Esophagus (tissue), 2 donors: ENCODE measurements around the gene SPATA31C1. TPM values are rescaled to one million over a fixed set of nuclear protein-coding genes. Genes with fewer than 3 reads are reported as not detected.

ENCODE experiments used
- H3K27ac ChIP-seq, 2 donors: one replicate each; pipeline ENCODE4 v1.5.1; 2013; ENCODE audit warnings: low read depth in 2 of 2, mild to moderate bottlenecking in 2 of 2, inconsistent platforms in 1 of 2, low read length in 1 of 2, moderate library complexity in 1 of 2
- H3K27me3 ChIP-seq, 2 donors: one replicate each; pipeline ENCODE4 v1.6.1; 2013; ENCODE audit warnings: low read length in 2 of 2, control low read depth in 1 of 2, mild to moderate bottlenecking in 1 of 2; ENCODE audit not compliant: insufficient read depth in 2 of 2, control insufficient read depth in 1 of 2
- H3K36me3 ChIP-seq, 2 donors: one replicate each; pipeline ENCODE4 v1.6.1; 2013; ENCODE audit warnings: low read length in 1 of 2; ENCODE audit not compliant: control insufficient read depth in 2 of 2, insufficient read depth in 2 of 2
- H3K4me1 ChIP-seq, 2 donors: one replicate each; pipeline ENCODE4 v1.6.1; 2013; ENCODE audit warnings: low read length in 1 of 2; ENCODE audit not compliant: control insufficient read depth in 2 of 2, insufficient read depth in 2 of 2
- H3K4me3 ChIP-seq, 2 donors: one replicate each; pipeline ENCODE4 v1.5.1; 2013; ENCODE audit warnings: low read length in 2 of 2, mild to moderate bottlenecking in 2 of 2, low read depth in 1 of 2, moderate library complexity in 1 of 2
- H3K9me3 ChIP-seq, 2 donors: one replicate each; pipeline ENCODE4 v1.6.1; 2013; ENCODE audit warnings: mild to moderate bottlenecking in 2 of 2, low read depth in 1 of 2, low read length in 1 of 2, moderate library complexity in 1 of 2; ENCODE audit not compliant: control insufficient read depth in 2 of 2, insufficient read depth in 1 of 2
- WGBS, 2 donors: extraction: QIAGEN DNeasy Blood & Tissue Kit; methylation state at CpG; one replicate each; pipeline ENCODE4 v1.1.7; 2013; 5-methylcytosine and 5-hydroxymethylcytosine counted together
- polyA plus RNA-seq, 2 donors: library from polyadenylated mRNA; stranded (reverse); fragments of 200-250 nt; gene quantifications; one replicate each; pipeline ENCODE4 v1.2.3, GENCODE V29; 2013
- donor health status: healthy with polysubstance abuse.
- donor health status: Bipolar disorder and iron deficiency.

The SPATA31C1 gene
- polyA plus RNA-seq, 2 donors = not detected

GRCh38 chr9:87950765-87951488 lies 33.2 kb downstream of the SPATA31C1 start:
- no peak overlapping the region for H3K4me3 ChIP-seq
- H3K36me3 ChIP-seq = no peaks in the 10 kb centered on the region
- peaks cover 0 to 2% of the 10 kb centered on the region in 2 donors for H3K27me3 ChIP-seq
- WGBS, 2 donors = 69 to 72% methylated on average over 4 of the region's 4 CpGs
- H3K4me1 ChIP-seq = no peaks in the 10 kb centered on the region
- H3K9me3 ChIP-seq = peaks cover 0 to 4% of the 10 kb centered on the region in 2 donors
- H3K27ac ChIP-seq = no peak overlapping the region

DNA sequence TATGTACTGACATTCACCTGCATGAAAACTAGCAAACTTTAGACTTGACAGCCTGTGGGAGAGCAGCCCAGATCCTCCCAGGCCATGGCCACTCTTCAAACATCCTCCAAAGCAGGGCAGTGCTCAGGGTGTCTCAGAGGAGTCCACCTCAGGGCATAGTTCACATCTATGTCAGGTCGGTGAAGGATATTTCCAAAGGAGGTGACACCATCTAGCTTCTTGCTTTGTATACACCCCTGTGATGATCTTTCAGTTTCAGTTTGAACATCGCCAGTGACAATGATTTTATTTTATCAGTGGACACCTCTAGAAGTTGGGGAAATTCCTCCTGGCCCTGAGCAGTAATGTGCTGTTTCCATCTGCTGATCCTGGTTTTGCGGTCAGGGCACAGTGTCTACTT lies 36.5 kb downstream of the SPATA31C1 start:
- 70 to 83% methylated on average over 3 of the region's 3 CpGs for WGBS, 2 donors
- Histone ChIP-seq H3K4me3 (no peak overlapping the region), H3K9me3 (peaks cover 0 to 4% of the 10 kb centered on the region in 2 donors), H3K27me3 (peaks cover 0 to 2% of the 10 kb centered on the region in 2 donors), H3K36me3 (no peaks in the 10 kb centered on the region), H3K4me1 (no peaks in the 10 kb centered on the region), H3K27ac (no peak overlapping the region)

DNA sequence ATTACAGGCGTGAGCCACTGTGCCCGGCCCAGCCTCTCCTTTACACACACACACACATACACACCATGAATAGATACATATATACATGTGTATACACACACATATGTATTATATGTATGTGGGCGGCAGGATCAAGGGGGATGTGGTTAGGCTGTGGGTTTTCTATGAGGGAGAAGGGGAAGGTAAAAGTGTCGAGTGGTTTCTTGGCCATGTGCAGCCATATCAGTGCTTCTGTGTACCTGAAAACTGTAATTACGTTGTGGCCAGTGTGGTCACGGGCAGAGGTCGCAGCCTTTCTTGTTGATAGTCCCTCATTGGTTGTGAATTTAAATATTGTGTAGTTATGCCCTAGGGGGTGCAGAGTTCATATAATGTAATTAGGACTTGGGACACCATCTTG lies 40.1 kb downstream of the SPATA31C1 start:
- Histone ChIP-seq H3K27ac (no peak overlapping the region), H3K9me3 (no peaks in the 10 kb centered on the region), H3K4me3 (no peak overlapping the region), H3K4me1 (no peaks in the 10 kb centered on the region), H3K27me3 (no peaks in the 10 kb centered on the region), H3K36me3 (no peaks in the 10 kb centered on the region)
- 84% methylated on average over 7 of the region's 7 CpGs for WGBS, 2 donors

- Histone ChIP-seq H3K4me1 (no peaks in the 10 kb centered on the region), H3K36me3 (no peaks in the 10 kb centered on the region), H3K27ac (no peak overlapping the region), H3K4me3 (no peak overlapping the region), H3K27me3 (no peaks in the 10 kb centered on the region), H3K9me3 (no peaks in the 10 kb centered on the region)
- WGBS, 2 donors = 91 to 97% methylated on average over 1 of the region's 1 CpG
Measured at GRCh38 chr9:87958591-87958990, 40.8 kb downstream of the SPATA31C1 start.

DNA sequence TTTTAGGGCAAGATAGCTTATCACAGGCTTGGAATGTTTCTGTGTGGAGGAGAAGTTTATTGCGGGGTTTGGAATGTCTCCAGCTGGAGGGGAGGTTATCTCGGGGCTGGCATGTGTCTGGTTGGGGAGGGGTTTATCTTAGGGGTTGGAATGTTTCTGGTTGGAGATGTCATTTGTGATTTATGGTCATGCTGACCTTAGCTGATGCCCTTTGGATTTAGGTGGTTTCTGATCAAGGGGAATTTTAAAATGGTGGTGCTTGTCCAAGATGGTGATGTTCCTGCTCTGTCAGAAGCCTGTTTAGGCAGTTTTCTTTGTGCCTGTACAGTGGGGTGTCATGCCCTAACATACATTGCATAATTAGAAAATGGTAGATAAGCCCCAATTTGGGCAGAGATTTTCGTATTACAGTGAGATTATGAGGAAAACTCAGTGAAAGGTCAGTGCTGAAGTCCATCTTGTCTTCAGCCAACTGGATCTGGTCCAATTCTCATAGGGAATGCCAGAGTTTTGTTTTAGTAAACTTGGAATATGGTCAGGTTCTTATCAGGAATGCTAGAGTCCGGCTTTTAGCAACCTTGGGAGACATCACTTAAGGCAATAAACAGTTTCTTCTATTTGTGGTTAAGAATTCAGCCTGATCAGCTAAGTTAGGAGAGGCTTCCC lies 42.3 kb downstream of the SPATA31C1 start:
- H3K4me1 ChIP-seq = no peaks in the 10 kb centered on the region
- no peaks in the 10 kb centered on the region for H3K9me3 ChIP-seq
- no peaks in the 10 kb centered on the region for H3K27me3 ChIP-seq
- 28 to 49% methylated on average over 4 of the region's 4 CpGs for WGBS, 2 donors
- H3K27ac ChIP-seq = no peak overlapping the region
- H3K4me3 ChIP-seq = no peak overlapping the region
- no peaks in the 10 kb centered on the region for H3K36me3 ChIP-seq

DNA sequence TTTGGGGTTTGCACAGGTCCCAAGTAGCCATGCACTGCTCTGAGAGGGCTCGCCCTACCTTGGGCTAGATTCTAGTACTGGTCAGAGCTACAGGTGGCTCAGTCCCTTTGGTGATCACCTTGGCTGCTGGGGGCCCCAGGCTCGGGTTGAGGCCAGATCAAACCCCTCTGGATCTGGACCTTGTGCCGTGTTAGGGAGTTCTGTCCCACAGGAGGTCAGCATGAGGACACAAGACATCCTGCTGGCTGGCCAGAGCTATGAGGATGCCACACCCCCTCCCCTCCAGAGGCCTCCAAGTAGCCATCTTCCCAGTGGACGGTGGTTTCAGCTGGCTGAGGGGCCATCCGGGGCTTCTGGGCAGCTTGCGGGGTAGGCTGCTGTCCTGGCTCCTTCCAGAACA lies 46.0 kb downstream of the SPATA31C1 start:
- no peaks in the 10 kb centered on the region for H3K27me3 ChIP-seq
- H3K4me3 ChIP-seq = no peak overlapping the region
- H3K9me3 ChIP-seq = no peaks in the 10 kb centered on the region
- H3K36me3 ChIP-seq = peaks cover 0 to 7% of the 10 kb centered on the region in 2 donors
- H3K27ac ChIP-seq = no peak overlapping the region
- H3K4me1 ChIP-seq = no peaks in the 10 kb centered on the region
- 85 to 86% methylated on average over 6 of the region's 6 CpGs for WGBS, 2 donors

- no peaks in the 10 kb centered on the region for H3K9me3 ChIP-seq
- H3K36me3 ChIP-seq = peaks cover 0 to 10% of the 10 kb centered on the region in 2 donors
- 66 to 71% methylated on average over 4 of the region's 4 CpGs for WGBS, 2 donors
- H3K27me3 ChIP-seq = no peaks in the 10 kb centered on the region
- no peak overlapping the region for H3K27ac ChIP-seq
- no peak overlapping the region for H3K4me3 ChIP-seq
- H3K4me1 ChIP-seq = peaks cover 0 to 1% of the 10 kb centered on the region in 2 donors
Measured at GRCh38 chr9:87964826-87965225, 47.1 kb downstream of the SPATA31C1 start.

DNA sequence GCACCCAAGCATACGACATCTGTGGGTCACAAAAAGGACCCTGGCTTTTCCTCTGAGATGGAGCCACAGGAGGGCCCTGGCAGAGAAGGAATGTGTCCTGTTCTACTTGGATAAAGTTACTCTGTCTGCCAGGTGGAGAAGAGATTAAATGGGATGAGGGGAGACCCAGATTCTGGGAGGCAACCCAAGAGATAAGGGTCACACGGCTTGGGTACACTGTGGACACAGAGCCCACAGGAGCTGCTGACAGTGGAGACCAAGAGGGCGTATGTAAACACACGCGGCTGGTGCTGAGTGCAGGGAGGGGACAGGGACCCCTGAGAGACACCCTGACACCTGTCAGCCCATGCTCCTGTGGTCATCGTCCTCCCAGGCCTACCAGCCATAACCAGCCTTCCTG lies 50.4 kb downstream of the SPATA31C1 start:
- Histone ChIP-seq H3K27me3 (no peaks in the 10 kb centered on the region), H3K4me1 (peaks cover 0 to 2% of the 10 kb centered on the region in 2 donors), H3K9me3 (no peaks in the 10 kb centered on the region), H3K27ac (no peak overlapping the region), H3K36me3 (peaks cover 0 to 15% of the 10 kb centered on the region in 2 donors), H3K4me3 (no peak overlapping the region)
- WGBS, 2 donors = 85 to 89% methylated on average over 6 of the region's 6 CpGs

DNA sequence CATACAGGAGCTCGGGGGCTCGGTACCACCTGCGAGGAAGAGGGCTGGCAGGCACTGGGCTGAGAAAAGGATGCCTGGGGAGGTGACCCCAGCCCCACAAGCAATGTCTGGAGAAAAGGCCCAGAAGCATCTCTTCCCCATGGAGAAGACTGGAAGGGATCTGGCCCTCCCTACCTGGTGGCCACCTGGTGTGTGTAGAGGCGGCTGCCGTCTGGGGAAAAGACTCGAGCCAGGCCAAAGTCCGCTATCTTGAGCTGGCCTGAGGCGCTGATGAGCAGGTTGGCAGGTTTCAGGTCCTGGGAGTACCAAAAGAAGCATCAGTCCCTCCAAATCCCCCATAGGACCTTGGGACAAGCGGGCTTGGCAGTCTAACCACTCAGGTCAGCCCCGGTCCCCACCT lies 52.8 kb downstream of the SPATA31C1 start:
- no peaks in the 10 kb centered on the region for H3K9me3 ChIP-seq
- peaks cover 0 to 15% of the 10 kb centered on the region in 2 donors for H3K36me3 ChIP-seq
- peaks cover 2 to 5% of the 10 kb centered on the region in 2 donors for H3K4me1 ChIP-seq
- H3K27ac ChIP-seq = no peak overlapping the region
- 94 to 95% methylated on average over 10 of the region's 10 CpGs for WGBS, 2 donors
- no peaks in the 10 kb centered on the region for H3K27me3 ChIP-seq
- H3K4me3 ChIP-seq = no peak overlapping the region

GRCh38 chr9:87973122-87973521 lies 55.4 kb downstream of the SPATA31C1 start:
- 88 to 89% methylated on average over 5 of the region's 5 CpGs for WGBS, 2 donors
- H3K36me3 ChIP-seq = peaks cover 0 to 8% of the 10 kb centered on the region in 2 donors
- no peaks in the 10 kb centered on the region for H3K9me3 ChIP-seq
- H3K4me1 ChIP-seq = peaks cover 2 to 5% of the 10 kb centered on the region in 2 donors
- no peak overlapping the region for H3K27ac ChIP-seq
- no peaks in the 10 kb centered on the region for H3K27me3 ChIP-seq
- H3K4me3 ChIP-seq = no peak overlapping the region
